Cardiac fibroblast (primary cell): ENCODE data around the gene SMC1B.

ENCODE experiments used
- DNase-seq, 2 donors: peaks; one replicate each; pipeline versions ENCODE4 v3.0.0 to v3.0.0-alpha.2; 2010; ENCODE audit warnings: low read depth in 2 of 2
- H3K4me3 ChIP-seq, 2 donors: replicated peaks in 1 of 2; 1 replicate in 1 of 2; 2 replicates in 1 of 2; pipeline ENCODE4 v1.5.1; 2011; ENCODE audit warnings: low read depth in 2 of 2, low read length in 2 of 2, mild to moderate bottlenecking in 2 of 2, moderate library complexity in 1 of 2
- CTCF ChIP-seq: IDR thresholded peaks from one replicate; pipeline ENCODE4 v1.5.1; 2011; ENCODE audit warnings: low read depth, mild to moderate bottlenecking, low read length, inconsistent platforms

The SMC1B gene

GRCh38 chr22:45312856-45313255 is 100.5 kb downstream of the SMC1B start:
- DNase-seq: no peak
- no peak for TF ChIP-seq CTCF
- H3K4me3 ChIP-seq: no peak overlapping the region

- TF ChIP-seq CTCF: no peak
- DNase-seq: no peak
- H3K4me3 ChIP-seq: no peak overlapping the region
These were observed 101.0 kb downstream of the SMC1B start for GRCh38 chr22:45312415-45312814.

- TF ChIP-seq CTCF: no peak
- DNase-seq: no peak
- H3K4me3 ChIP-seq: peak overlapping the region; percentile 83 to 90
These were observed 102.3 kb downstream of the SMC1B start for GRCh38 chr22:45310977-45311531.

- peak in 1 of 2 donors; percentile 9 for DNase-seq
- TF ChIP-seq CTCF: no peak
These were observed 102.9 kb downstream of the SMC1B start for GRCh38 chr22:45310331-45310976.

GRCh38 chr22:45309422-45310227 is 103.8 kb downstream of the SMC1B start, which contains the start of gene FAM118A:
Gene FAM118A, plus strand, starts transcription at chr22:45309934. Its CDS starts 12,446 bp downstream, at chr22:45322380.
- peak within 1 kb of the TSS; percentile 83 to 90 for H3K4me3 ChIP-seq
- DNase-seq: peak; percentile 91 to 96
- no peak for TF ChIP-seq CTCF

More at GRCh38 chr22:45310331-45310976, 102.9 kb downstream of the SMC1B start:
- peak overlapping the region; percentile 83 to 90 for H3K4me3 ChIP-seq

- no peak for TF ChIP-seq CTCF
- DNase-seq: no peak
- peak overlapping the region; percentile 35 to 49 for H3K4me3 ChIP-seq
These were observed 104.4 kb downstream of the SMC1B start for GRCh38 chr22:45308957-45309421.
